ENCODE measurements around the gene PCSK9. TPM values are rescaled to one million over a fixed set of nuclear protein-coding genes. Genes with fewer than 3 reads are reported as not detected.

The PCSK9 gene
- total RNA-seq, 2 experiments from 2014 or later: not detected

DNA sequence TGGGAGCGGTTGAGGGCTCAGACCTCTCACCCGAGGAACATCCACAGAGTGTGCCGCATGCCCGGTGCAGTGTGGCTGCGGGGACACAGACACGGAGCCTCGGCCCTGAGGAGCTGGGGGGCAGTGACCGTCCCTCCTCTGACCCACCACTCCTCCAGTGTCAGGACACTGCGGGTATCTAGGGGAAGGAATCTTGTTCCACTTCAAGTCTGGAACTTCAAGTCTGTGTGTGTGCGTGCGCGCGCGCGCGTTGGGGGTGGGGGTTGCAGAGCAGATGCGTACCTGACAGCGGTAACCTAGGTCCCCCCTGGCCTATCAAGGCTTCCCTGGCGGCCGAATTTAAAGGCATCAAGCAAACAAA lies 17.3 kb downstream of the PCSK9 start:
- no peak for DNase-seq
- H3K27ac Mint-ChIP-seq: no peak overlapping the region
- H3K36me3 Mint-ChIP-seq: no peaks in the 10 kb centered on the region
- no peaks in the 10 kb centered on the region for H3K27me3 Mint-ChIP-seq
- H3K4me3 Mint-ChIP-seq: no peak overlapping the region
- H3K4me1 Mint-ChIP-seq (ENCODE audit: low read depth): peaks cover 7% of the 10 kb centered on the region
- no peaks in the 10 kb centered on the region for H3K9me3 Mint-ChIP-seq
- POLR2A ChIA-PET: no interaction called here
- intact Hi-C loops (cut with micrococcal nuclease): no loop called here
- CTCF ChIA-PET: no interaction called here

DNA sequence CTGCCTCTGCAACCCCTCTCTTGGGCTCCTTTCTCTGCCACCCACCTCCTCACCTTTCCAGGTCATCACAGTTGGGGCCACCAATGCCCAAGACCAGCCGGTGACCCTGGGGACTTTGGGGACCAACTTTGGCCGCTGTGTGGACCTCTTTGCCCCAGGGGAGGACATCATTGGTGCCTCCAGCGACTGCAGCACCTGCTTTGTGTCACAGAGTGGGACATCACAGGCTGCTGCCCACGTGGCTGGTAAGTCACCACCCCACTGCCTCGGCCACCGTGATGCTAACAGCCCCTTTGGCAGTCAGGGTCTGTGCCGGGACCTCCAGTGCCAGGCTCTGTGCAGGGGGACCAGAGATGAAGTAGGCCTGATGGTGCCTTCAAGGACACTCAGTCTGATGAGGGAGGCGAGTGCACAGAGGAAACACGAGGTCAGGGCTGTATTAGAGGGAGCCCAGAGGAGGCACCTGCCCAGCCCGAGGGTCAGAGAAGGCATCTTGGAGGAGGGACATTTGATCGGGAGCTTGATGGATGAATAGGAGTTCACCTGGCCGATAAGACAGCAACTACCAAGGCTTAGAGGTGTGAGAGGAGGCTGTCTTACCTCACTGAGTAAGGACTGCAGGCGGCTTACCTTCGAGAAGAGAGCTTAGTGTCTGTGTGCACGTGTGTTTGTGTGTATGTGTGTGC lies 18.1 kb downstream of the PCSK9 start:
- ChIA-PET CTCF (no interaction called here), POLR2A (no interaction called here)
- Mint-ChIP-seq H3K9me3 (no peaks in the 10 kb centered on the region), H3K4me1 (ENCODE audit: low read depth) (peaks cover 7% of the 10 kb centered on the region), H3K36me3 (no peaks in the 10 kb centered on the region), H3K27me3 (no peaks in the 10 kb centered on the region), H3K4me3 (no peak overlapping the region), H3K27ac (no peak overlapping the region)
- intact Hi-C loops (cut with micrococcal nuclease): no loop called here
- no peak for DNase-seq

DNA sequence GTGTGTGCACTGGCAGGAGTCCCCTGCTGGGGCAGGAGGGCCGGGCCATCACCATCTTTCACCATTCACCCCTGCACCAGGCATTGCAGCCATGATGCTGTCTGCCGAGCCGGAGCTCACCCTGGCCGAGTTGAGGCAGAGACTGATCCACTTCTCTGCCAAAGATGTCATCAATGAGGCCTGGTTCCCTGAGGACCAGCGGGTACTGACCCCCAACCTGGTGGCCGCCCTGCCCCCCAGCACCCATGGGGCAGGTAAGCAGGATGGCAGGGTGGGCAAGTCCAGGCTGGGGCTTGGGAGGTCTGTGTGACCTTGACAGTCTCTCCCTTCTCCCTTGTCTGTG lies 18.6 kb downstream of the PCSK9 start:
- no peaks in the 10 kb centered on the region for H3K9me3 Mint-ChIP-seq
- no peak overlapping the region for H3K4me3 Mint-ChIP-seq
- peaks cover 7% of the 10 kb centered on the region for H3K4me1 Mint-ChIP-seq (ENCODE audit: low read depth)
- DNase-seq: no peak
- no peaks in the 10 kb centered on the region for H3K27me3 Mint-ChIP-seq
- CTCF ChIA-PET: no interaction called here
- H3K27ac Mint-ChIP-seq: no peak overlapping the region
- intact Hi-C loops (cut with micrococcal nuclease): no loop called here
- no peaks in the 10 kb centered on the region for H3K36me3 Mint-ChIP-seq
- POLR2A ChIA-PET: no interaction called here

DNA sequence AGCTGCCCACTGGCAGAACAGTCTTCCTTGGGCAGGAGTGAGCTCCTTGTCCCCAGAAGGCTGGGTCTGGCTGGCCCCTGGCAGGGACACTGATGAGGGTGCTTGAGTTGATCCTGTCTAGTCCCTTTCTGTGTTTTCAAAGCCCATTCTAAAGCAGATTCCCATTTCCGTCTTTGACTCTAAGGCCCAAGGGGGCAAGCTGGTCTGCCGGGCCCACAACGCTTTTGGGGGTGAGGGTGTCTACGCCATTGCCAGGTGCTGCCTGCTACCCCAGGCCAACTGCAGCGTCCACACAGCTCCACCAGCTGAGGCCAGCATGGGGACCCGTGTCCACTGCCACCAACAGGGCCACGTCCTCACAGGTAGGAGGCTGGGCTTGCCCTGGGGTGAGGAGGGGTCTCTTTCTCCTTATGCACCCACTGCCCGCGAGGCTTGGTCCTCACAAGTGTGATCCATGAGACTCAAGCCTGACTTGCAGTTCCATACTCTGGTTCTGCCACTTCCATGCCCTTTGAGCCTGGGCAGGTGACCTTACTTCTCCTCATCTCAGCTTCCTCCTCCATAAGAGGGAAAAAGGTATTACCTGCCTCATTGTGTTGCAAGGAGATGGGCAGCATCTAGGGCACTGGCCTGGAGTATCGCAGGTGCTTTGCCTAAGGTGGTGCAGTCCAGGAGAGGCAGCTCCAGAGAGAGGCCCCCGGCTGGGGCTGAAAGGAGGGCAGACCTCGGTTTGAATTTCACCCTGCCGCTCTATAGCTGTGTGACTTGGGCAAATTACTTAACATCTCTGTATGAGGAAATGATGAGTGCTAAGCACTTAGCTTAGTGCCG lies 20.2 kb downstream of the PCSK9 start:
- POLR2A ChIA-PET: interaction anchor here (0.8 kb wide), 1 partner anchor 14 kb away, joined by 3 read pairs; no protein-coding TSS in a partner anchor
- CTCF ChIA-PET: interaction anchor here (1.0 to 3.5 kb wide), 2 partner anchors 38 to 219 kb away, joined by 3 to 10 read pairs; no protein-coding TSS in a partner anchor
- intact Hi-C loops (cut with micrococcal nuclease): no loop called here
- Mint-ChIP-seq H3K9me3 (no peaks in the 10 kb centered on the region), H3K27me3 (no peaks in the 10 kb centered on the region), H3K36me3 (no peaks in the 10 kb centered on the region), H3K27ac (no peak overlapping the region), H3K4me3 (no peak overlapping the region), H3K4me1 (ENCODE audit: low read depth) (peaks cover 7% of the 10 kb centered on the region)
- no peak for DNase-seq

DNA sequence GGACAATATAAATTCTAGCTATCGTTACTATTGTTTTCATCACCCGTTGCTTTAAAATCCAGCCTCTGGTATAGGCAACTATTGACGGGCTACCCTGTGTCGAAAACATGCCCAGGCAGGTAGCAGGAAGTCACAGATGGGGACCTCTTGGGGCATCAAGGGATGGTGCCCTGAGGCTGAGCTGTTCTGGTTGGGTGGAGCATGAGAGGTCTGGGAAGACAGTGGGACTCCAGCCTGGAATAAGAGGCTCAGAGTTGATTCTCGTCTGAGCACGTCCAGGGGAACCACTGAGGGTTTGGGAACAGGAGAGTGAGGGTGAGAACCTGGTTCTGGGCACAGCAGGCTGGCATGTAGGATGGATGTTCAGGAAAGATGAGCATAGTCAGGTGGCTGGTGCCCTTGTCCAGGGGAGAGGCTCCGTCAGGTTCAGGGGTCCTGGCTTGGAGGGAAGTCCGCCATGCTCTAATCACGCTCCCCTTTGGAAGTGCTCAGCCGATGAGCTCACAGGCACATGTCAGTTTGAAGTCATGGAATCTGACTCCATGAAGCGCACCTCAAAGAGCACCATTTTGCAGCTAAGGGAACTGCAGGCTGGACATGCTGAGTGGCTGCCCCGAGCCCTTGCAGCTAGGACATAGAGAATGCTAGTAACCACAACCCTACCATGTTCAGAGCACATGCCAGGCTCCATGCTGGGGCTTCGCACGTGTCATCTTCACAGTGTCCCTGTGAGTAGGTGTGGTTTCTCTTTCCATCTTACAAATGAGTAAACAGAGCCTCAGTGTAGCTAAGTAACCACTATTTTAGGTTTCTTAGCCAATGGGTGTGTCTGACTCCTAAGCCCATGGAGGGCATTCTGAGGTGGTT lies 21.0 kb downstream of the PCSK9 start:
- Mint-ChIP-seq H3K4me3 (no peak overlapping the region), H3K27ac (no peak overlapping the region), H3K9me3 (no peaks in the 10 kb centered on the region), H3K36me3 (no peaks in the 10 kb centered on the region), H3K4me1 (ENCODE audit: low read depth) (peaks cover 7% of the 10 kb centered on the region), H3K27me3 (no peaks in the 10 kb centered on the region)
- POLR2A ChIA-PET: no interaction called here
- intact Hi-C loops (cut with micrococcal nuclease): no loop called here
- DNase-seq: peak; percentile 49
- CTCF ChIA-PET: interaction anchor here (0.6 to 3.5 kb wide), 4 partner anchors 38 to 231 kb away, joined by 3 to 10 read pairs (median 4); no protein-coding TSS in a partner anchor

DNA sequence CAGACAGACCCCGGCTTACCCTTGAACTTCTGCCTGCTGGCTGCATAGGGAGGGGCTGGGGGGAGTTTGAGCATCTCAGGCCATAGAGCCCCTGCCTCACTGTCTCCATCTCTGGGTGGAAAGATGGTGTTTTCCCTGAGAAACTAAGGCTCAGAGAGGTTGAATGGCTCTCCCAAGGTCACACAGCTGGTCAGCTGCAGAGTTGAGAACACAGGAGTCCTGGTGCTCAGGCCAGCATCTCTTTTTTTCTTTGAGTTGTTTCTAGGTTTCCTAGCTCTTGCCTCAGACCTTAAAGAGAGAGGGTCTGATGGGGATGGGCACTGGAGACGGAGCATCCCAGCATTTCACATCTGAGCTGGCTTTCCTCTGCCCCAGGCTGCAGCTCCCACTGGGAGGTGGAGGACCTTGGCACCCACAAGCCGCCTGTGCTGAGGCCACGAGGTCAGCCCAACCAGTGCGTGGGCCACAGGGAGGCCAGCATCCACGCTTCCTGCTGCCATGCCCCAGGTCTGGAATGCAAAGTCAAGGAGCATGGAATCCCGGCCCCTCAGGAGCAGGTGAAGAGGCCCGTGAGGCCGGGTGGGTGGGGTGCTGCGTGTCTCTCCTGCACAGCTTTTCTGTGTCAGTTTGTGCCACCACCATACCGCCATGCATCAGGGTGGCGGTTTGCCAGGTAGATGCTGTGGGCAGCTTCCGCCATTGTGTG lies 21.8 kb downstream of the PCSK9 start:
- no peaks in the 10 kb centered on the region for H3K9me3 Mint-ChIP-seq
- ChIA-PET POLR2A (no interaction called here), CTCF (interaction anchor here (0.6 to 3.5 kb wide), 3 partner anchors 39 to 231 kb away, joined by 3 to 10 read pairs (median 4); no protein-coding TSS in a partner anchor)
- H3K27me3 Mint-ChIP-seq: no peaks in the 10 kb centered on the region
- H3K4me1 Mint-ChIP-seq (ENCODE audit: low read depth): peaks cover 7% of the 10 kb centered on the region
- intact Hi-C loops (cut with micrococcal nuclease): no loop called here
- H3K4me3 Mint-ChIP-seq: no peak overlapping the region
- no peak for DNase-seq
- H3K27ac Mint-ChIP-seq: no peak overlapping the region
- no peaks in the 10 kb centered on the region for H3K36me3 Mint-ChIP-seq

DNA sequence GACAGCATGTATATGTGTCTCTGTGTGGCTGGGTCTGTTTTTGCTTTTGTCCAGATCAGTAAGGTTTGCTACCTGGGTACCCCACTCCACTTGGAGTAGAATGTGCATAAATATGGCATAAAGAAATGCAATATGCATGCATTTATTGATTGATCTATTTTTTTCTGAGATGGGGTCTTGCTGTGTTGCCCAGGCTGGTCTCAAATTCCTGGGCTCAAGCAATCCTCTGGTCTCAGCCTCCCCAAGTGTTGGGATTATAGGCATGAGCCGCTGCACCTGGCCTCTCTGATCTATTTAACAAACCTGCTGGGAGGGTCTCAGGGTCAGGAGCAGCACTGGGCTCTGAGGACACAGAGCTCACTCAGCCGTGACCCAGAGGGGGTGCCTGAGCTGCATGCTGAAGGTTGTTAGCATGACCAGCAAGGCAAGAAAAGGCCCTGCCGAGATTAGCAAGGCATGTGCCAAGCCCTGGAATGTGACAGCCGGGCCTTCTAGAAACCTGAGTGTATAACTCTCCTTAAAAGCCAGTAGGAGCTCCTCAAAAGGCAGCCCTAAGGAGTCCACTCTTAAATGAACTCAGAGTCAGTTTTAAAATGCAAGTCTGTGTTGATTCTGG lies 22.5 kb downstream of the PCSK9 start:
- Mint-ChIP-seq H3K4me3 (no peak overlapping the region), H3K27ac (no peak overlapping the region), H3K9me3 (no peaks in the 10 kb centered on the region), H3K36me3 (peaks cover 5% of the 10 kb centered on the region), H3K27me3 (no peaks in the 10 kb centered on the region), H3K4me1 (ENCODE audit: low read depth) (peaks cover 7% of the 10 kb centered on the region)
- ChIA-PET POLR2A (no interaction called here), CTCF (interaction anchor here (3.5 kb wide), 1 partner anchor 40 kb away, joined by 10 read pairs; no protein-coding TSS in a partner anchor)
- no peak for DNase-seq
- intact Hi-C loops (cut with micrococcal nuclease): no loop called here

DNA sequence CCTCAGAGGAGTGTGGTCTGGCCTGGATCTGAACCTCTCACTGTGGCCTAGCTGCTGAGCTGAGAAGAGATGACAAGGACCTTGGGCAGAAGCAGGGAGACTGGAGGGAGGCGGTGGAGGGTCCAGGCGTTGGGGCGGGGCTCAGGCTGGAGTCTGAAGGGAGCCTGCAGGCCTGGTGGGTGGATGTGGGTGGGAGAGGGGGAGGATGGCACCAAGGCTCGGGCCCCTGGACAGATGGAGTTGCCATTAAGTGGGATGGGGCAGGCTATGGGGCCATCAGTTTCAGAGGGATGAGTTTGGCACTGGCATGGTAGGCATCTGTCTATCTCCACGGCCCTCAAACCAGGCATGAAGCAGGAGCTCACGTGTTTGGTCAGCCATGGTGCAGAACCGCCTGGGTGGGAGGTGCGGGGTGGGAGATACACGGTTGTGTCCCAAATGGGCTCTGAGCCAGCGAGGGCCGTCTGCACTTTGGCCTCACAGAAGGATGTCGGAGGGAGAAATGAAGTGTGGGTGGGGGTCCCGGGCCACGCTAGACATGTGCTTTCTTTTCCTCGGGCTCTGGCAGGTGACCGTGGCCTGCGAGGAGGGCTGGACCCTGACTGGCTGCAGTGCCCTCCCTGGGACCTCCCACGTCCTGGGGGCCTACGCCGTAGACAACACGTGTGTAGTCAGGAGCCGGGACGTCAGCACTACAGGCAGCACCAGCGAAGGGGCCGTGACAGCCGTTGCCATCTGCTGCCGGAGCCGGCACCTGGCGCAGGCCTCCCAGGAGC lies 23.6 kb downstream of the PCSK9 start:
- H3K36me3 Mint-ChIP-seq: peaks cover 12% of the 10 kb centered on the region
- ChIA-PET CTCF (interaction anchor here (0.7 to 1.7 kb wide), 8 partner anchors 9 to 626 kb away, joined by 3 to 6 read pairs (median 4); partner anchors contain the start of gene DHCR24), POLR2A (no interaction called here)
- no peaks in the 10 kb centered on the region for H3K27me3 Mint-ChIP-seq
- H3K4me3 Mint-ChIP-seq: no peak overlapping the region
- no peaks in the 10 kb centered on the region for H3K9me3 Mint-ChIP-seq
- intact Hi-C loops (cut with micrococcal nuclease): no loop called here
- no peak overlapping the region for H3K27ac Mint-ChIP-seq
- DNase-seq: no peak
- peaks cover 7% of the 10 kb centered on the region for H3K4me1 Mint-ChIP-seq (ENCODE audit: low read depth)

DNA sequence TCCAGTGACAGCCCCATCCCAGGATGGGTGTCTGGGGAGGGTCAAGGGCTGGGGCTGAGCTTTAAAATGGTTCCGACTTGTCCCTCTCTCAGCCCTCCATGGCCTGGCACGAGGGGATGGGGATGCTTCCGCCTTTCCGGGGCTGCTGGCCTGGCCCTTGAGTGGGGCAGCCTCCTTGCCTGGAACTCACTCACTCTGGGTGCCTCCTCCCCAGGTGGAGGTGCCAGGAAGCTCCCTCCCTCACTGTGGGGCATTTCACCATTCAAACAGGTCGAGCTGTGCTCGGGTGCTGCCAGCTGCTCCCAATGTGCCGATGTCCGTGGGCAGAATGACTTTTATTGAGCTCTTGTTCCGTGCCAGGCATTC lies 24.2 kb downstream of the PCSK9 start:
- CTCF ChIA-PET: interaction anchor here (0.7 to 1.7 kb wide), 8 partner anchors 9 to 626 kb away, joined by 3 to 6 read pairs (median 4); partner anchors contain the start of gene DHCR24

DNA sequence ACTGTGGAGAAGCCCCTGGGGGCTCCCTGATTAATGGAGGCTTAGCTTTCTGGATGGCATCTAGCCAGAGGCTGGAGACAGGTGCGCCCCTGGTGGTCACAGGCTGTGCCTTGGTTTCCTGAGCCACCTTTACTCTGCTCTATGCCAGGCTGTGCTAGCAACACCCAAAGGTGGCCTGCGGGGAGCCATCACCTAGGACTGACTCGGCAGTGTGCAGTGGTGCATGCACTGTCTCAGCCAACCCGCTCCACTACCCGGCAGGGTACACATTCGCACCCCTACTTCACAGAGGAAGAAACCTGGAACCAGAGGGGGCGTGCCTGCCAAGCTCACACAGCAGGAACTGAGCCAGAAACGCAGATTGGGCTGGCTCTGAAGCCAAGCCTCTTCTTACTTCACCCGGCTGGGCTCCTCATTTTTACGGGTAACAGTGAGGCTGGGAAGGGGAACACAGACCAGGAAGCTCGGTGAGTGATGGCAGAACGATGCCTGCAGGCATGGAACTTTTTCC lies 24.8 kb downstream of the PCSK9 start:
- peaks cover 7% of the 10 kb centered on the region for H3K4me1 Mint-ChIP-seq (ENCODE audit: low read depth)
- intact Hi-C loops (cut with micrococcal nuclease): no loop called here
- H3K27me3 Mint-ChIP-seq: no peaks in the 10 kb centered on the region
- ChIA-PET POLR2A (no interaction called here), CTCF (interaction anchor here (0.7 to 1.7 kb wide), 7 partner anchors 8 to 177 kb away, joined by 3 to 6 read pairs (median 4); partner anchors contain the start of gene DHCR24)
- peaks cover 18% of the 10 kb centered on the region for H3K36me3 Mint-ChIP-seq
- no peak overlapping the region for H3K4me3 Mint-ChIP-seq
- peak; percentile 20 for DNase-seq
- no peak overlapping the region for H3K27ac Mint-ChIP-seq
- no peaks in the 10 kb centered on the region for H3K9me3 Mint-ChIP-seq

More for the DNA sequence above, 24.2 kb downstream of the PCSK9 start:
- DNase-seq: no peak
- H3K4me3 Mint-ChIP-seq: no peak overlapping the region
- H3K4me1 Mint-ChIP-seq (ENCODE audit: low read depth): peaks cover 7% of the 10 kb centered on the region
- intact Hi-C loops (cut with micrococcal nuclease): no loop called here
- no peaks in the 10 kb centered on the region for H3K27me3 Mint-ChIP-seq
- H3K27ac Mint-ChIP-seq: no peak overlapping the region
- POLR2A ChIA-PET: no interaction called here
- no peaks in the 10 kb centered on the region for H3K9me3 Mint-ChIP-seq
- peaks cover 13% of the 10 kb centered on the region for H3K36me3 Mint-ChIP-seq
